Measurements from ENCODE around the gene GPX2.

GPX2 gene

DNA sequence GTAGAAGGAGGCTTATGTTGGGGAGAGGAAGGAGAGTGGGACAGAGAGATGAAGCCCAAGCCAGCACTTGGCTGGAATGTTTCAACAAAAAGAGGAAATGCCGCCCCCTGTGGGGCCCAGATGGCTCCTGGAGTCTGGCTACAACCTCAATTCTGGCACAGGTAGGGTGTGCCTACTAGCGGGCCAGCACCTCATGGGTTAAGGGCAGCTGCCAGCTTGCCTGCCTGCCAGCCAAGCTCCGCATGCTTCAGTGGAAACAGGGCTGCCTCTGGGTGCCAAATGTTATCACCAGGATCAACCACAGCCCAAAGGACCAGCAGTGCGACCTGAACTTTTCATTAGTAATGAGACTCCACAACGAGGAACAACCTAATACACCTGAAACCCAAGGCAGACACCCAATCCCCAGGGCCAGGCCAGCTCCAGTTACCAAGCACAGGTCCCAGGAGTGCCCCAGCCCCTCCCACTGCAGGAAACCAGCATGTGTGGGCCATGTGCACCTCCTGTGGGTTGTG is 18.3 kb upstream of the GPX2 start:
- peak; percentile 97 for DNase-seq (ENCODE audit: low spot score)

DNA sequence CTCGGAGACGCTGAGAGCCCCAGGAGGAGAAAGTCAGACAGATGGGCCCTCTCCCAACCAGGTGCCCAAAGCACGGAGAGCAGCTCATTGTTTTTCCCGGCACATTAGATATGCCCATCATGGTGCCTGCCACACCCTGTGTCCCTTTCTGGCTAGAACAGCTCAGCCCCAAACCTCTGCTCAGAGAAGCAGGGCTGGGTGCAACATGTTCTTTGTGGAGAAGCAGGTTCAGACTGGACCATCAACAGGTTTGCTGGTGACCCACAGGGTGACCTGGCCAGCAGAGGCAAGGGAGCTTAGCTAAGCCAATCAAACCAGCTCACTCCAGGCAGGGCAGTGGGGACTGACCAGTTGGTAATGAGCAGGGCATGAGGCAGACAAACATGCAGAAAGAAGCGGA is 16.2 kb upstream of the GPX2 start:
- DNase-seq (ENCODE audit: low spot score) = no peak

DNA sequence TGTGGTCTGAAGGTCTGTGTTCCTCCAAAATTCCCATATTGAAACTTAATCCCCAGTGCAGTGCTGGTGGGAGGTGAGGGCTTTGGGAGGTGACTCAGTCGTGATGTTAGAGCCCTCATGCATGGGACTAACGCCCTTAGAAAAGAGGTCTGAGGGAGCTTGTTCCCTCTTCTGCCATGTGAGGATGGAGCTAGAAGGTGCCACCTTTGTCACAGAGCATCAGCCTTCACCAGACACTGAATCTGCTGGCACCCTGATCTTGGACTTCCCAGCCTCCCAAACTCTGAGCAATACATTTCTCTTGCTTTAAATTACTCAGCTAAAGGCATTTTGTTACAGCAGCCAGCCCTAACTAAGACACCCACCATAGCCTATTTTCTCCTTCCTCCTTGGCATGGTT is 15.7 kb upstream of the GPX2 start:
- no peak for DNase-seq (ENCODE audit: low spot score)

DNA sequence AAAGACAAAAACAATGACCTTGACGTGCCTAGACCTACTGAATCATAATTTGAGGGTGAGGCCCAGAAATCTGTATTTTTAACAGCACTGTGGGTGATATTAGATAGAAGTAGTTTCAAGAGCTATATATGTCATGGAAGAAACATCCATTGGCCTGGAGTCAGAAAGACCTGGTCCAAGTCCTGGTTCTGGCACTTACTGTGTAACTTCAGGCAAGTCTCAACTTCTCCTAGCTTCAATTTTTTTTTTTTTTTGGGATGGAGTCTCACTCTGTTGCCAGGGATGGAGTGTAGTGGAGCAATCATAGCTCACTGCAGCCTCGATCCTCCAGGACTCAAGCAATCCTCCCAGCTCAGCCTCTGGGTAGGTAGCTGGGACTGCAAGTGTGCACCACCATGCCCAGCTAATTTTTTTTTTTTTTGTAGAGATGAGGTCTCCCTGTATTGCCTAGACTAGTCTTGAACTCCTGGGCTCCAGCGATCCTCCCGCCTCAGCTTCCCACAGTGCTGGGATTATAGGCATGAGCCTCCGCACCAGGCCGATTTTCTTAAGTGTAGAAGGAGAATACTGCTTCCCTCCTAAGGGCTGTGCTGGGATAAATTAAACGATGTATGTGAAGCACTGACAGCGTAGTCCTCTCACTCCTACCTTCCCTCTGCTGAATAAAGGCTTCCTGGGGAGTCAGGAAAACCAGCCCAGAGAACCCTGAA is 14.3 kb upstream of the GPX2 start:
- DNase-seq (ENCODE audit: low spot score) = no peak

DNA sequence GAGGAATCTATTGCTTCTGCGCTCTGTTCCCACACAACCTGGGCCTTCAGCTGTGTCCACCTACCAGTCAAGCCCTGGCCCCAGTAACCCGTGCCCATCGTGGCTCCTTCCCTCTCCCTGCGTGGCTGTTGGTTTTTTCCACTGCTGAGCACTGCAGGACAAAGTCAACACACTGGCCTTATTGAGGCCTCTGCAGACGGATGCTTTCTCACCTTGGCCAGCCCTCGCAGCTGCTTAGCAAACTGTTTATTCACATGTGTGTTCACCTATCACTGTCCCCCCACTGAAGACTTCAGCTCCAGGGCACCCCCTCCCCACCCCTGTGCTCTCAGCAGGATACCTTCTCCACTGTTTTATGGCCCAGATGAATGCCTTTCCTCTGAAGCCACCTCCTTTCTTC is 12.8 kb upstream of the GPX2 start:
- DNase-seq (ENCODE audit: low spot score) = peak; percentile 60

DNA sequence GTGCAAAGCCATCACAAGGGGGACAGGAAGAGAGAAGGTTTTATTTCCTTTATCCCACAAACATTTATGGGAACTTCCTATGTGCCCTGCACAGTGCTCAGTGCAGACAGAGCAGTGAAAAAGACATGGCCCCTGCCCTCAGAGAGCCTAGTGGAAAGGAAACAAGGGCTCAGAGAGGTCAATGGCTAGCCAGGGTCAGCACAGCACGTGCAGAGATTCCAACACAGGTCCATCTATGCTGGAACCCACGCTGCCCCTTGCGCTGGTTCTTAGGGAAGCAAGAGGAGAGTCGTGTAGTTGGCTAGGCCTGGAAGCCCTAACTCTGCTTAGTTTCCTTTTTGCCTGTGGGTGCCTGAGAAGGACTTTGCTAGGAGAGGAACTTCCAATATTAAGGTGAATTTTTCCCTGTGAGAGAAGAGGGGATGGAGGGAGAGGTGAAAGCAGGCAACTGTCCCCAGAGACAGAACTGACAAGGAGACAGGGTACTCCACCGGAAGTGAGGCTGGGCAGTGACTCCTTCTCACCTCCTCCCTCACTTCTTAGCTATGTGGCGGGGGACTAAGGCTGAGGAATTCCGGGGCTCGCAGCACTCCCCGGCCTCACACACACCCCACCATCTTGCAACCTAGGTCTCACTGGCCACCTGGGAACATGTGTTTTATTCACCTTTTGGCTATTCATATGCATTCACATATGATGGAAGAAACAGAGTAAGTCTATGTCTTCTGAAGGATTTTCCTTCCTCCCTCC is 12.1 kb upstream of the GPX2 start:
- DNase-seq (ENCODE audit: low spot score) = no peak

DNA sequence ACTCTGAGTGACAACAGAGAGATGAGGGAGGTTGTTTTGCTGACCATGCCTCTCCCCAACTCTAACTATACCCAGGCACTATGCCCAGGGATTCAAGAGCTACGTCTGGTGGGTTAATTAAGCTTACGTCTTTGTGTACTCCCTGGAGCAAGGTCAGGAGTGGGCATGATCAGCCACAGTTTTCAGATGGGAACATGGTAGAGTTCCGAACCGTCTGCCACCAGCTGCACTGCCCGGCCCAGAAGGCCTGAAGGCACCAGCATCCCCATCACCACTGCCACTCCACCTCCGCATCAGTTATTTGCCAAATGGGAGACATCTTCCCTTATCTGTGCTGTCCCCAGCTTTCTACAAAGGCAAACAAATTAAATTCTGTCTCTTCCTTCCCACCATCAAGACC is 11.1 kb upstream of the GPX2 start:
- peak; percentile 56 for DNase-seq (ENCODE audit: low spot score)

DNA sequence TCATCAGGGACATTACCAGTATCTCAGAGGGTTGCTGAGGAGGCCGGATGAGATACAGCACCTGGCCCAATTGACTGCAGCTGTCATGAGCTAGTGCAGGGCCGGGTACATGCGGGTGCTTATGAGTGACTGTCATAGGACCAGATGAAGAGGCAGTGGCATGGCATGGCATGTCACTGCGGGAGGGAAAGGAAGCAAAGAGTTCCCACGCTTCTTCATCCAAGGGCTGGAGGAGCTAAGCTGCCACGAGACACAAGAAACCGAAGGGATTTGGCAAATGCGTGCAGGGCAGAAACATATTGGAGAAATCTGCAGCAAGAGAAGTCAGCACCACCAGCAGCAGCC is 10.7 kb upstream of the GPX2 start:
- no peak for DNase-seq (ENCODE audit: low spot score)

DNA sequence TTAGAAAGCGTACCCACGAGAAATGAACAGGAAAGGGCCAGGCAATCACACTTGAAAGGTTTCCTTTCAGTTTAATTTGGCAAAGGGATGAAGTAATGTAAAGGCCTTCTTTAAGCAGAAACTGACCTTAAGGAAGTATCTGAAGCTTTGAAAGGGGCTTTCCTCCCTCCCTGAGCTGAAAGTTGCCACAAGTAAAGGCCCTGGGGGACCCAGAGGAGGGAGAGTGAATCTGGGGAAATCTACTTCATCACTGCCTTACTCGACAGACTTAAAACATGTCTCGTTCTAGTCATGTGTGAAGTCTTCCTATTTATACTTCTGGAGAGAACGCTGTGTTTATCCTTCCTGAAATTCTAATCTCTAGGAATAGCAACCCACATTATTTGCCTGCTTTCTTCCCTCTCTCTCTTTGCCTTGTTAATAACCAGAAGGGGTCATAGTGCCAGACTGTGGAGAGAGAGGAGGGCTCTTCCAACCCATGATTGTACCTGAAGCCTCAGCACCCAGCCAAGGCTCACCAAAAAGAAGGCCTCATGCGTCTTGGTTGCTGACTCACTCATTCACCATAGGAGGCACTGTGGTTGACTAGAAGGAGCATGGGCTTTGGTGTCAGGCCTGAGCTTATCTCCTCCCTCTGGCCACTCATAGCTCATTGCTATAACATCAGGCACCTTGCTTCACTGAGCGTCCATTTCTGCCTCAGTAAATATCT is 10.2 kb upstream of the GPX2 start:
- DNase-seq (ENCODE audit: low spot score) = peak; percentile 42

DNA sequence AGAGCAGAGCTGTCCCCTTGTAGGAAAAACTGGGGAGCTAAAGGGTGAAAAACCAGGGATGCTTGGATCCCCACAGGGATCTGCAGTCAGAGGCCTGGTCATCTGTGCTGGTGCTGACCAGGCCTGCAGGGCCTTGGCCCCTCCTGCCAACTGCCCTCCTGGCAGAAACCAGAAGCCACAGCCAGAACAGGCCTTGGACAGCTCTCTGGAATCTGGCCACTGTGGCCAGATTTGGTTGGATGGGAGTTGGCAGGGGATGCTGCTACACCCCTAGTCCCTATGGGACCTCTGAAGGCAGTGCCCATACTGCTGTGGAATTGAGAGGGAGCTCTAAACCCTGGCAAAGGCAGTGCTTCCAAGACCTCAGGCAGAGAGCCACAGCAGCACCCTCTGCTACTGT is 9.2 kb upstream of the GPX2 start:
- peak; percentile 75 for DNase-seq (ENCODE audit: low spot score)

DNA sequence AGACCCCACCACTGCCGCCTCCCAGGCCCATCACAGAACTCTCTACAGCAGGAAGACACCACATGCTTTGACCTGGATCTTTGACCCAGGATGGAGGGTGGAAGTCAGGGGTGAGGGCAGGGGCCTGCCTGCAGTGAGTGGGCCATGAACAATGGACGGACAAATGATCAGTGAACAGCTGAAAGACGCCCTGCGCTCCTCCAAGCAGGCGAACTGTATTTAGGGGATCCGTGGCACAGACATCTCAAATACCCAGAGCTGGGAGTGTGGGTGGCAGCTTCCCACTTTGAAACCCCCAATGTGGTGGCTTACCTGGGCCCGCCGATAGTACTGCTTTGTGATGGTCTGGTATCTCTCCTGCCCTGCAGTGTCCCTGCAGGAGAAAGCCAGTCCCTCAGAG is 8.7 kb upstream of the GPX2 start:
- no peak for DNase-seq (ENCODE audit: low spot score)

DNA sequence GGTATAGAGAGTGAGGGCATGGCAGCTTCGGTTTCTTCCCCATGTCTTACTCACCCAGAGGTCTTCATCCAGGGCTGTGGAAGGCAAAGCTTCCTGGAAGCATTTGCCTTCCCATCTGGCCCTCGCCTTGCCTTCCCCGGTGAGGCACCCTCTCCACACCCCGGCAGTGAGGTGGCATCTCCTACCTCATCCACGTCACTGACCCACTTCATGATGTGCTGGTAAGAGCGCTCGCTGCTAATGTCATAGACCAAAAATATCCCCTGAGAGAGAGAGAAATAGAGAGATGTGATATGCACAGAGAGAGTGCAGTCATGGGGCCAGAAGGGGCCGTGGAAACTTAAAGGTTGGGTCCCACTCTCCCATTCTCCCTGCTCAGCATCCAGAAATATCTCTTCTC is 8.3 kb upstream of the GPX2 start:
- no peak for DNase-seq (ENCODE audit: low spot score)

DNA sequence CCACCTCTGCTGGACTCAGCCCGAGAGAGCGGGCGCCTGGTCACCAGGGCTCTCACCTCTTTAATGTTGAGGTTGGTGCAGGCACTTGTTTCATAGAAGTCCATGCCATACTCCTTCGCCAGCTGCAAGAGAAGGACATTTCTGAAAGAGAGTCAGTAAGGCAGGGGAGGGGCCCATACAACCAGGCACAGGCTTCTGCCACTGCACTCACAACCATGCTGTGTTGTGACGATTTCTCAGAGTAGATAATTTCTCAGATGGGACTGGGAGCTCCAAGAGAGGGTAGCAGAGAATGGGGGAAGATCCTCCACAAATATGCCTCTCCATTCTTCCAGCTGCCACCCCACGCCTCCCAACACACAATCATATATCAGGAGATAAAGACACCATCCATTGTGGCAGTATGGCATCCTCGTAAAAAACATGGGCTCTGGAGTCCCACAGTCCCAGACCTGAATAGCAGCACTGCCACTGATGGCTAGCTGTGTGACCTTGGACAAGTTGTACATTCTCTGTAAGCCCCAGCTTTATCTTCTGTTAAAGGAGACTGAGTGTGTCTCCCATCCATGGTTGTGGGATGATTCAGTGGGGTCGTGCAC is 6.2 kb upstream of the GPX2 start:
- no peak for DNase-seq (ENCODE audit: low spot score)

DNA sequence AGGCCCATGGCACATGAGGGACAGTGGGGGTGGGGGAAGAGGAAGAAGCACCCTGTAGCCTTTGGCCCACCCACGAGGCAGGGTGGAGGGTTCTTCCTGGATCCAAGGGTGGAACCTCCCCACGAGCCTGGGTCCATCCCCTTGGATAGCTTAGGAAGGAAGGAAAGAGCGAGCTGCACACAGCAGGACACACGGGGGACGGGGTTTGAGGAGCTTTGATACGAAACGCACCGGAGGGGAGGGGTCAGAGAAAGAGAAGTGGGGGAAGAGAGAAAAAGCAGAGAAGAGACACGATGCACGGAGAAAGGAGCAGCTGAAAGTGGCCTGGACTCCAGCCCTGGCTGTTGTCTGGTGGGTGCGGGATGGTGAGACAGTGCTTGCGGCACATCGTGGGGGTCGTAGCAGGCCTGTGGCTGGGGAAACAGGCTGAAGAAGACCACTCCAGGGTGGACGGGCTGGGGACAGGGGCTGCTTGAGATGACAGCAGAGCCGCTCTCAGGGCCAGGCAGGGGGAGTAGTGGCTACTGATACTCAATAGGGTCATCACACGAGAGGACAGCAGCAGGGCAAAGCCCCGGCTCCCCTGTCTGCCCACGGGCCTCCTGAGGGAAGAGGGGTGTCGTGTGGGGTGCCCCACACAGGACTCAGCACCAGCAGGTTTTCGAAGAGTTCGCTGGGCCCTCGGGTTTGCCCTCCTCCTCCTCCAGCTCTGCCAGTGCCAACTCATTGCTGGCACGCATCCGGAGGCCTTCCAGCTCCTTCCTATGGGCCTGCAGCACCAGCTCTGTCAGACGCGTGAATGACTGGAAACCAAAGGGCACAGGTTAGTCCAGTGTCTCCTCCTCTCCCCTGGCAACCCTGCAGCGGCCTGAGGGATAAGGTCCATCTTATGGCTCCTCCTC is 5.4 kb upstream of the GPX2 start:
- peak; percentile 57 for DNase-seq (ENCODE audit: low spot score)

DNA sequence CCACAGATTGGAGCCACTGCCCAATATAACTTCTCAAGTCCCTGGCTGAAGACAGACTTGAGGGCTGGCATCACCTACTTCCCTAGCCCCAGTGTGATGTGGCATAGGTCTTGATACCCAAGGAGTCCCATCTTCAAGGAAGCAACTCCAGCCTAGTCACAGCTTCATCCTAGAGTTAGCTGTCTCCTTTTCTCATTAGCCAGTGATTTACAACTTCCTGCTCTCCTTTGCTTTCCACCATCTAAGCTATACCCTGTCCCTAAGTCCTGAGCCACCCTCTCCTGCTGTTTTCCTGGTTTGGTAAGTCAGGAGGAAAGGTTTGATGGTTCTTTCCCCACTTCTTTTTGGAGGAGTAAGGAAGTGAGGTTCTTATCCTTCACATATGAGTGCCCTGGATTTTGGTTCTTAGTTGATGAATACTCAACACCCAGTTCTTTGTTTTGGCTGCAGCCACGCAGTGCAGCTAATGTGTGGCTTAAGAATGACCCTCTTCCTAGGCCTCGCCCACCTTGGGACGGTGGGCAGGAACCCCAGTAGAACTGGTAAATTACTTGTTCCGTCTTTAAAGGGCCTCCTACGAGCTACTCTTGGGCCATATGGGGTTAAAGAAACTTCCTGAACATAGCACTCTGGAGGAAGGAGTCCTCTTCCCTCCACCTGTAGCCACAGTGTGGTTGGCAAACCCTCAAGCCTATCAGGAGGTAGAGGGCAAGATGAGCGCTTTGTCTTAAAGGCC is 3.9 kb upstream of the GPX2 start:
- DNase-seq (ENCODE audit: low spot score) = no peak

DNA sequence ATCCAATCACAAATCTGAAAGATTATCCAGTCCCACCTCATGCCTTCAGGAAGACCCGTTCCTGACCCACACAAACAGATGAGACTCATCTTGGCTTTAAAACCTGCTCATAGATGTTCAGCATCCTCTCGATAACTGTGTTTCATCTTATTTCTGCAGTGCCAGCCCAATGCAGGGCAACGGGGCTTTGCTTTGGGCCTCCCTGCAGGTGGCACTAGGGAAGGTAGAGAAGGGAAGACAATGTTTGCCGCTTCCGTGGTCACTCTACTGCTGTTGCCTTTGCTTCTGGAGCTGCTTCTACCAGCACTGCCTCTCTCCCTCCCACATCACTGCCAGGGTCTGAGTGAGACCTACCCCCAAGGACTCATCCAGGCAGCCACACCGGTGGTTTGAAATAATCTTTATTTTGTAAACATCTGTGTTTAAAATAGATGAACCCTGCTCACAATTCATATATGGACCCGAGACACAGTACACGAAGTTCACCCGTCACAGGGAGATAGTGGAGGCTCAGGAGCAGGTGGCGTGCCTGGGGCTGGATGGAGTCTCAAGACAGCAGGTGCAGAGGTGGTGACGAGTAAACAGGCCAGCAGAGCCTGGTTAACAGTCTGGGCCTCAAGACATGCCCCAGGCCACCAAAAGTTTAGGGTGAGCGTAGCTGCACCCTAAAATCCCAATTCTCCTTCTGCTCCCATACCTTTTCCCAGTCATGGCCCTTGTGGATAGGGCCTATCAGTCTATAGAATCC is 3.1 kb upstream of the GPX2 start:
- no peak for DNase-seq (ENCODE audit: low spot score)

DNA sequence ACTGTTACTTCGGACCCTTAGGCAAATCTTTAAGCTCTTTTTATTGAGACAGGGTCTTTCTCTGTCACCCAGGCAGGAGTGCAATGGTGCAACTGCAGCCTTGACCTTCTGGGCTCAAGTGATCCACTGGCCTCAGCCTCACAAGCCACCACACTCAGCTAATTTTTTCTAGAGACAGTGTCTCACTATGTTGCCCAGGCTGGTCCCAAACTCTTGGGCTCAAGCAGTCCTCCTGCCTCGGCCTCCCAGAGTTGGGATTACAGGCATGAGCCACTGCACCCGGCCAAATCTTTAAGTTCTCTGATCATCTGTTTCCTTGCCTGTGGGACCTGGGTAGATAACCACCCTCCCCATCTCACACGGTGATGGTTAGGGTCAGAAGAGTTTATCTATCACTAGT is 2.3 kb upstream of the GPX2 start:
- no peak for DNase-seq (ENCODE audit: low spot score)

DNA sequence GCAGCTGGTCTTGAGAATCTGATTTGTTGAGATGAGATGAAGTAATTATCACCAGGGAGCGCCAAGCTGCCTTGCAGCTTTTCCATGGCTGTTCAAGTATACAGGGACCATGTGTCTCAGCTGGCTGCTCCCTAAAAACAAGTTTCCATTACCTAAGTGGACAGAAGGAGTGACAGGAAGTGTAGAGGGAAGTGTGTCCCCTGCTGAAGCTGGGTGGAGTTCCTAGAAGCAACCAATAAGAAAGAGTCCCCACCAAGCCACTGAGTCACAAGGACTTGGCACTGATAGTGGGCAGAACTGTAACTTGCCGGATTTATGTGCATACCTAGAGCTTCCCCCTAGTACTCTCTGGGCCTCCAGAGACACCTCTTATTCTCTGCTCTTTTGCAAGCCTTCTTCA is 1.5 kb upstream of the GPX2 start:
- DNase-seq (ENCODE audit: low spot score) = no peak

DNA sequence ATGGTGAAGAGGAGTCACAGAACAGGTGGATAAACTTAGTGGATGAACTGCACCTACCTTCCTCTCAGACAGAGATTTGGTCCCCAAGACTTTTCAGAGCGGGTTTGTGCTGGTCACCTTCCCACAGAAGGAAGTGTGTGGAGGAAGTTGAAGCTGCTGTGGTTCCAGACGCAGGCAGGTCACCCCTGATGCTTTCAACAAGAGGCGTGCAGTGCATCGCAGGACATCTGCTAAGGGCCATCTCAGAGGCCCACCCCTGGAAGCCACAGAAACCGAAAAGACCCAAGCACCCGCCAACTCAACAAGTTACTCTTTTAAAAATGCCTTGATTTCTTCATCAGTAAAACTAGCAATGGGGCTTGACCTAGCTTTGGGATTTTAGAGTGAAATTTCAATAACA is 1.0 kb upstream of the GPX2 start:
- no peak for DNase-seq (ENCODE audit: low spot score)

DNA sequence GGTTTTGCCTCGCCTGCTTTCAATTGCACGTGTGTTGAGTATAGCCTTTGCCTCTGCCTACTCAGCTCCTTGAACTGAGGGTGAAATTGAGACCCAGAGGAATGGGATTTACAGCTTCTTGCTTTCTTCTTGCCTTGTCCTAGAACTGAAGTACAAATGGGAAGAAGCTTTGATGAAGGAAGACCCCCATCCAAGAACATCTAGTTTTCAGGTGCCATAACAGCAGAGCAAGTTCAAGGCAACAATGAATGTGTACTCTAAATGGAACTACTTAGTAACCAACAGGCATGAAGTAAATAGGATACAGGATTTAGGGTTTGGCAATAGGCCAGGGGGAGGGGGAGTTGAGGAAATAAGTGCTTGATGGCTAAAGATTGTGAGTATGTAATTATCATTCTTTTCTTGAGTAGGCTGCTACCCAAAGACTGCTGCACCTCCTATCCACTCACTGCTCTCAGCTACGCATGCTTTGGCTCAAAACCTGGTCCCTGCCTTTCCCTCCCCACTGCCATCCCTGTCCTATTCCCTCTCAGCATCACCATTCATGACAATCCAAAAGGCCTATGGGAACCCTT is 2.1 kb downstream of the GPX2 start:
- no peak for DNase-seq (ENCODE audit: low spot score)
